IPS-NIHi7 (cell line): ENCODE data around the gene LARP4B.

Experiments
- DNase-seq: peaks from one replicate; pipeline ENCODE4 v3.0.0; 2012; ENCODE audit warnings: mixed read lengths; ENCODE audit errors: extremely low spot score

The LARP4B gene

DNA sequence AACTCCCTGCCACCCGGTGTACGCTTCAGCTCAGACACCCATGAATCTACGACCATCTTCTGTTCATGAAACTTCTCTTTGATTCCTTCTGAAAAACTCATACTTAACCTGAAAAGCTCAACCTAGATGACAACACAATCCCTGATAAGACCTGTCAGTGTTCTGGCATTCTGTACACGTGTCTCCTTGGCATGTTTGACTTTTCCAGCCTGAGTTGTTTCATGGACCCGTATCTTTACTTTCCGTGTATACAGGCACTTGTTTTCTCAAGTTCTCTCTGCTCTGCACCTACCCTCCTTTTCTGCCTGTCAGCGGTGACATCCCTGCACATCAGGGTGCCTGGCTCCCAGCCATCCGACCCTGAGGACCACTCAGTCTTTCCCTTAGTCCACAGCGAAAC lies 103.3 kb downstream of the LARP4B start:
- no peak for DNase-seq

DNA sequence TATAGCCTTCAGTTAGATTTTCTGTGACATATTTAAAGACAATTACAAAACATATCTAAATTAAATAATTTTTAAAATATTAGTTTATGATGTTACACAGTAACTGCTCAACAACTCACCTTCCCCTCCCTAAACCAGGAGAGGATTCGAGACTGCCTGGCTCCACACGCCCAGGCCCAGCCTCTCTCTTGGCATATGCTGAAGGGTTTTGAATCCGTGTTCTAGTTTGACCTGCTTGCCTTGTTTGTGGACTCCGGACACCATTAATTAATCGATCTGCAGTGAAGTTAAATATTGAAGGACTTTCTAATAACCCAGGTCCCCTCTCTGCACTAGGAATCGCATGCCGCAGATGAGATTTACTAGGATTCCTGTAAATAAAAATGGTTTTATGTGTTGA lies 106.6 kb downstream of the LARP4B start:
- no peak for DNase-seq

DNA sequence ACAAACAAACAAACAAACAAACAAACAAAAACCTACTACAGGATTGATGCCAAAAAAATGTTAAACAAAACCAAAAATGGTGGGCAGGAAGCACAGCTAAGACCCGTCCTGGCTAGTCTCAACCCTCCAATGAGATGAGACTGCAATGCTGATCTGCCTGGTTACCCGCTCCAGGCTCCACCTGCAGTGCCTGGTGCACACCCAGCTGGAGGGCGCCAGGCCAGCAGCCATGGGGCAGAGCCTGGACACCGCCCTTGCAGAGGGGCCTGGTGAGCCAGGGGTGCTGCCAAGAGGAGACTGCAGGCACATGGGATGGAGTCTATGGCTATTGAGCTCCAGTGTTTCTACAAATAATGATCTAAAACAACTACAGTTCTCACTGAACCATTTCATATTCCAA lies 107.0 kb downstream of the LARP4B start:
- DNase-seq, result no peak

DNA sequence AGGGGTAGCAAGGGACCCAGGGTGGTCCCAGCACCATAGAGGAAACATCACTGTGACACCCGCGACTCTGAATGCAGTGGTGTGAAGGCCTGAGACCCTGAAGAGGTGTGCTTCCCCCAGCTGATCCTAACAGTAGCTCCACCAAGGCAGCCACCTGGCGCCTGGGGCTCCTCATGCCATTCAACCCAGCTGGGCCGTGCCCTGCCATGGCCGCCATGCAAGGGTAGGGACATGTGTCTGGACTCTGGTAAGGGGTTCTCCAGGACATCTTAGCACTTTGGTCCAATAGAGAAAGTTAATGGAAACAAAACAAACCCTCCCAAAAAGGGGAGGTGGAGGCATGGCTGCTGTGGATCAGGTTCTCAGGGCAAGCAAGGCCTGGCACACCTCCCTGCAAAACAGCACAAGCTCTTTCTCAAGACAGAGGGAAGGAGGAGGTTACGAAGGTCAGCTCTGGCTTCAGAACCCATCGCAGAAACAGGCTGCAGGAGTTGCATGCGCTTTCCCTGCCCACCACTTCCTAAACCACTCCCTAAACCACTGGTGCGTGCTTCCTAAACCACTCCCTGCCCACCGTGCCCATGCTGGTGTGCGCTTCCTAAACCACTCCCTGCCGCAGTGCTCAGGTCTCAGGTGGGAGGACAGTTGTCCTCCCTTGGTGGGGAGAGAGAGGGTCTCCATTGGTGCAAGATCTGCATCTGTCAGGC lies 108.7 kb downstream of the LARP4B start:
- DNase-seq, result no peak

DNA sequence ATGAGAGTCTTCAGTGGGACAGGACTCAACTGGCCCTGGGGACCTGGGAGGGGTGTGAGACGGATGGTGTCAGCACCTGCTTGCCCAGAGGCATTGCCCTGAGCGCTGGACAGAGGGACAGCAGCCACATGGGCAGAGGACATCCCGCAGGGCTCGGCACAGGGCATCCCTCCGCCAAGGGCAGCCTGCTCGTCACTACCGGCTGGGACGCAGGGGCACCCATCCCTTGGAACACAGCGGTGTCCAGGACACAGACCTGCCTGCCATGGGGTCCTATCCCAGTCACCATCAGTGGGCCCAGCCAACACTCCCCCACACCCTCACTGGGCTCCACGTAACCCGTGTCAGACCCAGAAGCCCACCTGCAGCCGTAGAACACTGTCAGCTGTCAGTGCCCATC lies 109.3 kb downstream of the LARP4B start:
- DNase-seq, result no peak

DNA sequence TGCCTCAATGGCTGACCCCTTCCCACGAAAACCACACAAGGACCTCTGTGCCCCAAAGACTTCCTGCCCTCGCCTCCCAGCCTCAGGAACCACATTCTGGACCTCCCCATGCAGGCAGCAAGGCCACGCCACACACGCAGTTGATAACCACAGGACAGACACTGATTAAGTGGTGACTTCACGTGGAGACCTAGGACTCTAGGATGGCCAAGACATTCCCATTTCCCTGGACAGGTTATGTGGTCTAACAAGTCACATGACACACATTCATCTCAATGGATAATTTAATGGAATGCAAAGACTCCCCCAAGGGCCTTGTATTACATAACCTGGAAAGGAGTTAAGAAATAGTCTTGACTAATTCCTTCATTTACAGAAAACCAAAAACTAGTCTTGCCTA lies 110.2 kb downstream of the LARP4B start:
- DNase-seq, result no peak

DNA sequence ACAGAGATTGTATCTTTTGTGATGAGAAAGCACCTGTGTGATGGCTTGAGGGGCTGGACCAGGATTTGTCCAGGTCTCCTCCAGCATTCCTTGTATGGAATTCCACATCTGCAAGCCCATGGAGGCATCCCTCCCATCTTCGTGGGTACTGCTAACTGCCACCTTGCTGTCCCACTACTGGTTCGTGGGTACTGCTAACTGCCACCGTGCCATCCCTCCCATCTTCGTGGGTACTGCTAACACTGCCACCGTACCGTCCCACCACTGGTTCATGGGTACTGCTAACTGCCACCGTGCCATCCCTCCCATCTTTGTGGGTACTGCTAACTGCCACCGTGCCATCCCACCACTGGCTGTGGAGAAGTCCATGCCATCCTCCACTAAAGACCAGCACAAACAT lies 111.7 kb downstream of the LARP4B start:
- no peak for DNase-seq

DNA sequence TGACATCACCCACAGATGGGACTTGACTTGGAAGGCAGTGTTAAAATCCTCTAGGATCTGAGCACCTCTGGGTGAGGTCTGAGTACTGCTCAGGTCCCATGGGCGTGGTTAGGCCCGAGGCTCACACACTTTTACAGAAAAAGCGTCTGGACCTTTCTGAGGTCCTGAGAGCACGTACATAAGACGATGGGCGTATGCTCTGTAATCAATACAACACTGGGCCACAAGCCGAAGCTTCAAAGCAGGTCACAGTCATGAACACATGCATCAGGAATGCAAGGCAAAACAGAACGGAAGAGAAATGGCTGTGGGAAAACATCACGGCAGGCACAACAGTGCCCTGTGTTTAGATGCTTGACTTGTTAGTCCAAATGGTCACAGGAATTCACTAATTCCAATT lies 112.2 kb downstream of the LARP4B start:
- no peak for DNase-seq

DNA sequence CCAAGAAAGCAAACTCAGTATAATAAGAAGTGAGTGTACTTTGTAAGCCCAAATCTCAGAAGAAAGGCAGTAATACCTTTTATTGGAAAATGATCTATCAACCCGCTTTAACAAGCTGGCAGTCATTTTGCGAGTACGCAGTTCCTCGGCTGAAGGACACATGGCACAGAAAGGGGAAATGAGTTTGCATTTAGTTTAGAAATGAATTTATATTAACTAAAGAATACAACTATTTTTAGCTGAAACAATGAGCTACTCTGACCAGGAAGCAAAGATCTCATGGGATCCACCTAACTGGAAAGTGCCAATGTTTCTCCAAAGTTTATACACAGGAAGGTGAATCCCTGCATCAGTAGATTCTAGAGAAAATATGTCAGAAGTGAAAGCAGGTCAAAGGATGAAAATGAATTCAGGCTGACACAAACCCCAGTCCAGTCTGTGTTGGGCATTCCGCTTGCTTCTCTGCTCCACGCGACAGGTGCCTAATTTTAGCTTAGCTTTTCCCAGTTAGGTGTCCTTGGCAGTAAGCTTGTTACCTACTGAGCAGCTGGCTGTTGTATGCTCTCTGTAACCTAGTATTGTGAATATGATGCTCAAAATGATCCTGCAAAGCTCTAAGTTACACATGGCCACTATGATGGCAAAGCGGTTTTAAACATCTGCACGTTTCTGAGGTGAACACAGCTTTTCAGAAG lies 112.8 kb downstream of the LARP4B start:
- DNase-seq, result no peak

DNA sequence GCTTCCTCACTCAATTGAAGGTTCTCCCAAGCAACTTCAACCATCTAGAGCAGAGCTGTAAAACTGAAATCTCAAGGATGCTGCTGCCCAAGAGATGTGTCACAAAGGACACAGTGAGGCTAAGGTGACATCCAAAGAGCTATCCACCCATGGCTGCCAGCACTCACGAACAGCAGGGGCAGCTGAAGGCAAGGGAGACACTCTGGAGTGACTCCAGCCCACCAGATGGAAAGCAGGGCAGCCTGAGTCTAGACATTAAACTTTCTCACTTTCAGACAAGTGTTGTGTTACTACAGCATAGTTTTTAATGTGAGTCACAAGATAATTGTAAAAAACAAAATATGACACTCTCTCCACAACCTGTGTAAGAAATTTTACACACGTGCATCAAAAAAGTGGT lies 113.5 kb downstream of the LARP4B start:
- no peak for DNase-seq

DNA sequence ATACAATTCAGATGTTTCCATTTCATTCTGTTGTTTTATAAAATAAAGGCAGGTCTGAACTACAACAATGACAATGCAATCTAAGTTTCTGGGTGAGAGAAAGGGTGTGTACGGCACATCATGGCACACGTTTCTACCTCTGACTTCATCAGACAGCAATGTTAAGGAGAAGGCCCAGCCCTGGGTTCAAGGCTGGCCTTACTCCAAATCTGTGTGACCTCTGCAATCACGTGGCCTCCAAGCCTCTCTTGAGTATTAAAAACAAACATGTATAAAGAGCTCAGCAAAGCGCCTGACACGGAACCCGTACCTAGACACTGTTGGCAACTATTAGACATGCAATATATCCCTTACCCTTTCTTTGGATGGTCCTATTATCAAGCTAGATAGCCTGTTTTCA lies 114.1 kb downstream of the LARP4B start:
- no peak for DNase-seq

DNA sequence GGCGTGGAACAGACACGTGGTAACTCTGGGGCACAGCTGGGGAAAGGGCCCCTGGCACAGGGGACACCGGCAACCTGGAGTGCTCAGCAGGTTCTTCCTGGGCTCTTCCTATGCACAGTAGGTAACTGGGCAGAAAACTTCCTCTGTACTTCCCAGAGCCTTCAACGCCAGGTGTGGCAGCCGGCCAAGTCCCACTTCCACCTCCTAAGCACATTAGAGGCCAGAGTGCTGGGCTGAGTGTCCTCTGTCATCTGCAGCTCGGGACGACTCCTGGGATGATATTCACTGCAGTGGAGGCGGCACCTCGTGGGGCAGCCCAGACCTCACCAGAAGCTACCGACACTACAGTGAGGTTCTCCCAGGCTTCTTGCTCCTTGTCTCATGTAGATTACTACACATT lies 114.5 kb downstream of the LARP4B start:
- DNase-seq, result no peak

DNA sequence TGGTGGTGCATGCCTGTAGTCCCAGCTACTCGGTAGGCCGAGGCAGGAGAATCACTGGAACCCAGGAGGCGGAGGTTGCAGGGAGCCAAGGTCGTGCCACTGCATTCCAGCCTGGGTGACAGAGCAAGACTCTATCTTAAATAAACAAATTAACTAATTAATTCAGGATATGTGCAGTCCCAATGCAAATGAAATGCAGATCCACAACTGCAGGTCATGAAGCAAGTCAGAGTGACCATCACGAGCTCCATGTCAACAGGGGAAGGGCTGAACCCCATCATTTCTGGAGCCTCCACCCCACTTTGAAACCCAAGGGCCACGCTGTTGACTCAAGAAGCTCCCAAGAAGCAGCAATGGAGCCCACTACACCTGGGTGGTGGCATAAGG lies 115.4 kb downstream of the LARP4B start:
- DNase-seq, result no peak

DNA sequence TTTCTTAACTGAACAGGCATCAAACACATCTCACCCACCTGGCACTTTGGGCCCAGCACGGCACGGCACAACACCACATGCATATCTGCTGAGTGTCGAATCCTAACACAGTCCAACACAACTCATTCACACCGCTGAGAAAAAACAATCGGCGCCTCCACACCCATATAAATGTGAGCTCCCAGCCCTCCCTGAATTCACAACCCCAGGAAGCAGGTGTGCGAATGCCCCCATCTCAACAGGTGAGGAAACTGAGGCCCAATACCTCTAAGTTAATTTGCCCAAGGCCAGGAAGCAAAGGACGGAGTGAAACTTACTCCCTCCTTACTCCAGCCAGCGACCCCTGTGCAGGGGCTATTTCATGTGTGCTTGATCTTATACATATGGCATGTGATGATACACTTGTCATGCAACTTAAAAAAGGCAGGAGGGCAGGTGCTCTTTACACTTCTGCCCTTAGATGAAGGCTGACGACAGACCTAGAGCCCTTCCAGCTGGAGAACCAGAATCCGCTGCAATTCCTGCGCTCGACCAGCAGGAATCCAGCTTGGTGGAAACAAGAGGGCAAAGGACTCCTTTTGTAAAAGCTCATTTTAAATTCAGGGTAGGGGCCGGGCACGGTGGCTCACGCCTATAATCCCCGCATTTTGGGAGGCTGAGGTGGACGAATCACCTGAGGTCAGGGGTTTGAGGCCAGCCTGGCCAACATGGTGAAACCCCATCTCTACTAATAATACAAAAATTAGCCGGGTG lies 116.0 kb downstream of the LARP4B start:
- peak; percentile 53 for DNase-seq

DNA sequence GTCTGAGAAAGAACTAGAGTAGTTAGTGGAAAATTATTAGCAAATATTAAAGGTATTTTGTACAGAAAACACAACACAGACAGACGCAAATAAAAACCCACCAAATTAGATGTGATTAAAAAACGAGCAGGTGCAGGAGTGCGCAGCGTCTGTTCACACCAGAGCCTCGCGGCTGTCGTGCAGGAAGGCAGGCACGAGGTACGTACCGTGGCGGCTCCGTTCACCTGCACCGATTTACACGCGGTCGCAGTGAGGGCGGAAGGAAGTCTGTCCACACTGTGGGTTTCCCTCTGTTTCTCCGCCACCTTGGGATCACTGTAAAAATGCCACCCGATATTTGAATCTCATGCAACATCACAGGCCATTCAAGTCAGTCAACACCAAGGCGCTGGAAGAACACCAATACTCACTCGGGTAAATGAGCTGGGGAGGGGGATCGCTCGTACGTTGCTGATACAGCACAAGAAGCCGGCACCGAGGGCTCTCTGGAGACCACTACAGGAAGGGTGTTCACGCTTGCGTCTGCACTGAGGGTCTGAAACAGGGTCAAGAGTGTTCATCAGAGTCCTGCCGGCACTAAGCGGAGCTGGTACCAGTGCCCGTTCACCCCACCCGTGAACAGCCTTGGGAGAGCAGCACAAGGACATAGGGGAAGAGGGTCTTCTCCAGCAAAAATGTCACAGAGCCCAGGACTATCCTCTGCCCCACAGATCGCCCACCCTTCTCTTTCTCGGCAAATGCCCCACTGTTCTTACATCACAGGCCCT lies 116.8 kb downstream of the LARP4B start:
- no peak for DNase-seq

DNA sequence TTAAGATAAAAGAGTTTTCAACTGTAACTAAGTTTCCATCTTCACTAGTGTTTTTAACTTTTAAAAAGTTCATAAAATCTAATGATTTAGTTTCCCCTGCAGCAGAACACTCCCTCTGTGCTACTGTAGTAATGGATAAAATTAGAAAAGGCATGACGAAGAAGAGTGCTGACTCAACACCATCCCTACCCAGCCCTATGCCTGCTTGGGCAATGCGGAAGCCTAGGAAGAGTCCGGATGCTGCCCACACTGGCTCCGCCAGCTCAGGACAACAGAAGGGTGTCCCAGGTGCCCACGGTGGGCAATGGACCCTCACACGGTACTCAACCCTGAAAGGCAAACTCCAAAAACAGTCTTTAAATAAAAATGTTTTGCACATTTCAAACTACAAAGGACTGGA lies 118.2 kb downstream of the LARP4B start:
- DNase-seq, result no peak

DNA sequence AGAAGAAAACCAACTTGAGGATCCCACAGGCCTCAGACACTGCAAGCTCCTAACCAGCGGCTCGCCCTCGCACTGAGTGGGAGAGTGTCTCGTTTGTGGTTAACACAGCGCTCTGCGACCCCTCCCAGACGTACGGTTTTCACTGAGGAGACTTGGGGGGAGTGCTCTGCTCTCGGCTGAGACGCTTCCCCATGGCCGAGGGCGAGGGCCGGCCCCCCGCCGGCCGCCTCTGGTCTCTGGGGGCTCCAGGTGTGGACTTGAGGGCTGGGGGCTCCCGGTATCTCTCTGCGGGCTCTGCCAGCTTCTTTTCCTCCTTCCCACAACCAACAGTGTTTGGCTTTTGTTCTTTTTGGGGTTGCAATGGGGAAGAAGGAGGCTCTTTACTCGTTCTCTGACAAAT lies 118.7 kb downstream of the LARP4B start:
- DNase-seq, result no peak

DNA sequence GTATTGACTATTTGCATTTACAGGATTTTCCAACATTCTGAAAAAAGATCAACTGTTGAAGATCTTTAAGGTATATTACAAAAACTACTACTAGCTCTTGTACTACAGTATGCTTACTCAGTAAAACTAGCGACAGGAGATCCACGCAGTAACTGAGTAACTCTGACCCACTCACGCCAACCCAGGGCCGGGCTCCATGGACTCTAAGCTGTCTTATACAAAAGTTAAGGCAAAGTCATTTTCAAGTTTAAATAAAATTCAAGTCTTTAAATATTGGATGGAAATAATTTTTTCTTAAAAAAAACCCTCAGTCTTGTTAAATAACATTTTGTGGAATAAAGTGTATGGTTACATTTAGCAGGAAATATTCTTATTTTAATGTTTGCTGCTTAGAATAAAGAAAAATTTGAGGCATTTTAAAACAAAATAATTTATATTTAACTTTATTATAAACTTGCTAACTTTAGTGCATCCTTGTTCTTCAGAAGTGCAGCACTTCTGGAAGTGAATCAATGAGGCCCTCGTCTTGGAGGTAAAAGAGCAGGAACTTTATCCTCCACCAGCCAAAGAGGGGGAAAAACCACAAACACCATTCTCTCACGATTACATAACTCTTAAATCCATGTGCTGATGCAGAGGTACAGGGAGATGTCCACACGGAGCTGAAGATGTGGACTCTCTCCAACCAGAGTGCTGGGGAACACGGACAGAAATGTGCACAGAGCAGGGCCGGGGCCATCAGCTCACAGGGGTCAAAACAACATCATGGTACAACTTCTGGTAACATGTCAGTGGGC lies 119.9 kb downstream of the LARP4B start:
- DNase-seq, result no peak

DNA sequence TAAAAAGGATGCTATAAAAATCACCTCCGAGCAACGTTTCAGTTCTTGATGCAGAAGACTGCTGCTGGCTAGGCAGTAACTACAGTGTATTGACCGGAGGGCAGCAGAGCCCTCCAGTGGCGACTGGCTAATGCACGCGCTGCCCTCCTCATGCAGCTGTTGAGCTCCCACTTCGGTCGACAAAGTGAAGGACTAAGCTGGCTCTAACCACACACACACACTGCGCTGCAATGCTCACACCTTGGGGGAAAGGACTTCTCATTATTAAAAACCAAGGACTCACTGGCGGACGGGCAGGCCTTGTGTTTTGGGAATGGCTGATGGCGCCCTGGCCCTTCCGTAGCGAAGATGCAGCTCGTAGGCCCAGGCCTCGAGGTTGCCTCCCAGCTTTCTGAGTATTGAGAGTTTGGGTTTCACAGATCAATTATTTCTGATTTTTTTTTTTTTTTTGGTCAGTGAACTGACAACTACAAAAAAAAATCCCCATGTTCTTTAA lies 121.1 kb downstream of the LARP4B start:
- peak; percentile 73 for DNase-seq

DNA sequence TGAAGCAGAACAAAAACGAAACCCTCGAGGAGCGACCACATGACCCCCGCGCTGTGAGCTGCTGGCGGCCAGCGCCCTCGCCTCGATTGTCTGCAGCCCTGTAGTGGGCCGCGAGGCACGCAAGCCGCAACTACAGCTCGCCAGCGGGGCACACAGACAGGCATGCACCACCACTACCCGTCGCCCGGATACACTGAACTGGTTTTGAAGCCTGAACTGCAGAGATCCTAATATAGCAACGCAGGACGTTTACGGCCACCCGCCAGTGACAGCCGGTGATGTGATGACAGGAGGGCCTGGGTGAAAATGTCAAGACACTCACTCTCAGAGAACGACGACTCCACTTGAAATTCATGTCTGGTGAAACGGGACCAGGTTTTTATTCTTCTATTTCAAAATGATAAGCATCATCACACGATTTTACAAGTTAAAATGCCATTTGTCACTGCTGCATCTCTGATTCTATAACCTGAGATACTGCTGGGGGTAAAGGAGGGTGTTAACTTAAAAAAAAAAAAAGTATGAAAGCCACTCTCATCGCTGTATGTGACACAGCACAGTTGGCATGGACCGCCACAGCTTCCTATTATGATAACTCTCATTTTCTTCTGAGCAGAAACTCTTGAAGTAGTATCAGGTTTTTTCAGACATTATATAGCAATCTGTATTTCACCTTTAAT lies 121.7 kb downstream of the LARP4B start:
- DNase-seq, result no peak

DNA sequence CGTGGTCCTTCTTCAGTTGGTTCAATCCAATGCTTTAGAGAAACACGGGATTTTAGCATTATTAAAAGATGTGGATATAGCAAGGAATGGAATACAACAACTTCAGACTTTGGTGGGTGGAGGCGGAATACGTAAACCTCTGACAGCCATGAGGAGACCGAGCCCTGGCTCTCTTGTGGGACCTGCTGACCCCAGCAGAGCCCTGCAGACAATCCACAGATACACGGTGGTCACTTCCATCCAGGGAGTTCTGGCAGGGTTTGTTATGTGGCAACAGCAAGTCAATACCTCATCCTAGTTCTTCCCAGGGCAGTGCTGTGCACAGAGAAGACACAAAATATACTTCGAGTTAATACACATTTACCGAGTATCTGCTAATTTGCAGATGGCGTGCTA lies 123.5 kb downstream of the LARP4B start:
- DNase-seq, result no peak
